Measurements from ENCODE around the gene IGFBP5.

IGFBP5 gene

DNA sequence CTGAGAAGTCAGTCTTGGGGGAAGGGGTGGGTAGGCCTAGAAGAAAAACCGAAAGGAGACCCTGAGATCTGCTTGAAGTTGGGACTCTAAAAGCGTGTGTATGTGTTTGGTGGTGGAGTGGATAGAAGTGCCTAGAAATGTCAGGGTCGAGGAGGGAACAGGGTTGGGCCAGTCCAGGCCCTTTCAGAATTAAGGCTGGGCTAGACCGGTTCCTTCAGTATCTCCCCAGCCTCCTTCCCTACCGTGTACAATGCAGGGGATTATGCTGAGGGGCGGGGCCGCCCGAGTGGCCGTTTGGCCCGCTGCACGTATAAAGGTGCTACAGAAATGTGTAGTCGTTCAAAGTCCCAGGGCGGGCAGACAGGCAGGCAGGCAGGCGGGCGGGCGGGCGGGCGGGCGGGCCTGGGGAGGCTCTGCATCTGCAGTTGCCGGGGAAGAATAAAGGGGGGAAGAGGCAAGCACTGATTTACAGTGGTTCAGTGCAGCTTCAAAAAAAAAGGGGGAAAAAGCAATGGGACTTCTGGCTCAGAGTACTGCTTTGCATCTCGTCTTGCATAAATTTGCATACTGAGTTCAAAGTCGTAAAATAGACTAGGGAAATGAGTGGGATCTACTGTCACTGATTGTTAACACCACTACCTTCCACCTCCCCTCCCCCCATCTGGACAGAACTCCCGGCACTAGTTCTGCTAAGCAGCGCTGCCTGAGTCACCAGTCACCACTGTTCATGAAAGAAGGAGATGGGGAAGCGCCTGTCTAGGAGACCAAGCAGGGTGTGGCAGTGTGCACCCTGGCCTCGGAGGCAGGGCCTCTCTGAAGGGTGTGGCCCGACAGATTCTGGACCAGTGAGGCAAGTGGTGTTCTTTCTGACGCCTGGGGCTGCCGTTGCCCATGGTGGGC is 58.5 kb downstream of the IGFBP5 start:
- FAIRE-seq = no peak

DNA sequence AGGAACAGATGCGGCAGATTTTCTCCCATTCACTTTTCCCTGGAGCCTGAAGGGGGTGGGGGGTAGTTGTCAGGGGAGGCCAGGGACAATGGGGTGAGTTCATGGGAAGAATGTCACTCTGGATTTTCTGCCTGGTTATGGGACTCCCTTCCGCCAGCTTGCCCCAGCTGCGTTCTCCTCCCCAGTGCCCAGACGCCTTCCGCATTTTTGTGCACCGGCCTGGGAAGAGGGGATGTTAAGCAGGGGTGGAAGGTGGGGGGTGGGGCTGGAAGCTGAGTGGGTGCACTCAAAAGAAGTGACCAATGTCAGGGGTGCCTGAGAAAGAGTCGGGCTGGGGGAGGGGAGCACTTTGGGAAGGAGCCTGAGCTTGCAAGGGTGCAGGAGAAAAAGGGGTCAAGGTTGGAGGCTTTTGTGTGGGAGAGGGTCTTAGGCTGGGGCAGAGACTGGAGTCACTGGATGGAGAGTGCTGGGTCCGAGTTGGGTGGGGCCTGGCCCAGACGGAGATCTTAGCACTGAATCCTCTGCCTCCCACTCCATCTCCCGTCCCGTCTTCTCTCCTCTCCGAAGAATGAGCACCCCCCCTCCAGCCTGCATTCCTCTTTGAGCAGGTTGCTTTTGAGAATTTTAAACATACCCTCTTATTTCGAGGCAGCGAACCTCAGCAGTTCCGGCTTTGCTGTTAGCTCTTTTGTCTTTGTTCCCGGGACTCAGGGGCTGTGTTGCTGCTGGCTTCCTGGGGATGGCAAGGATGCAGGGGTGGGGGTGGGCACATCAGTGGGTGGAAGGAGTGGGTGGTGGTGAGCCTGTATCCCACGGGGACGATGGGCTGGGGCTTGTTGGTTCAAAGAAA is 59.4 kb downstream of the IGFBP5 start:
- FAIRE-seq = no peak

DNA sequence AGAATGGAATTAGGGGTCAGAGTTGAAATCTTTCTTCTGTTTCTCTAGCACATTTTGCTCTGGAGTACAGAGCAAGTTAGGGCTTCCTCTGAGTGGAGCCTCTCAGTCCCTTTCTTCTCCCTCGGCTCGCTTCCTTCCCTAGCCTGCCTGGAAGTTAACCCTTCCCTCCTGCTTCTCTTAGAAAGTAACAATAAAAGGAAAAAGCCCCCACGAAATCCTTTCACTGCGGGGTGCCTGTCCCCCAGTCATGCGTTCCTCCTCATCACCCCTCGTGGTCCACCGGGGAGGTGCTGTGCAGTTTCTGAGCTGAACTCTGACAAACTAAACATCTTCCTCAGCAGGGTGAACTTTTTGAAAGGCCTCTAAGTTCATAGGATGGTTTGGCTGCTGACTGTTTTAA is 60.2 kb downstream of the IGFBP5 start:
- FAIRE-seq = no peak

DNA sequence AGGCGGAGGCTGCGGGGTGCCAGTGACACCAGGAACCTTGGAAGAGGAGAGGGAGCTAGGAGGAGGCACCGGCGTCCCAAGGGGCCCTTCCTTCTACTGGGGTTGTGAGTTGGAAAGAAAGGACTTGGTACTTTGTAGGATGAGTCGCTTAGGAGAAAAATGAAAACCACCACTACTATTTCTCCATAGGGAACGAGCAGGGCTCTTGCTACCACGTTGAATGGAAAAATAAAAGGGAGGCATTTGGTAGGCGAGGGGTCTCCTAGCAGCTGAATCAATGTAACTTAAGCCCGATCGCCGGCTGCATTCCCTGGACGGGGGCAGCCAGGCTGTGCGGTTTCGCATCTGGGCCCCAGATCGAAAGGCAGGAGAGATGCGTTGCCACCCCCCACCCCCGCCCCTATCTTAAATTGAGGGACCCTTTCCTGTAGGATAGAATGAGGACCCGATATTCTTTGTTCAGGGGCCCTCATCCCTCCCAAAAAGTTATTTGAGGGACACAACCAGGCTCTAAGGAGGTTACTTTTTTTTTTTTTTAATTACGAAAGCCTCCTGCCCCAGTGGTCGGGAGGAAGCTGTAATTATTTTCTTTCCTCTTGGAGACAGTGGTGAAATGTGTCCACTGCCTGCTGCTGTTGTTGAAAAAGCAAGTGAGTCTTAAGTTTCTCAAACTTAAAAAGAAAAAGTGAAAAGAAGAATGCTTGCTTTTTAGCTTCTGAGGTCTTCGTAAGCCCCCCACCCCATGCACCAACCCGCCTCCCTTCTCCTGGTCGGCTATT is 60.8 kb downstream of the IGFBP5 start:
- no peak for FAIRE-seq

DNA sequence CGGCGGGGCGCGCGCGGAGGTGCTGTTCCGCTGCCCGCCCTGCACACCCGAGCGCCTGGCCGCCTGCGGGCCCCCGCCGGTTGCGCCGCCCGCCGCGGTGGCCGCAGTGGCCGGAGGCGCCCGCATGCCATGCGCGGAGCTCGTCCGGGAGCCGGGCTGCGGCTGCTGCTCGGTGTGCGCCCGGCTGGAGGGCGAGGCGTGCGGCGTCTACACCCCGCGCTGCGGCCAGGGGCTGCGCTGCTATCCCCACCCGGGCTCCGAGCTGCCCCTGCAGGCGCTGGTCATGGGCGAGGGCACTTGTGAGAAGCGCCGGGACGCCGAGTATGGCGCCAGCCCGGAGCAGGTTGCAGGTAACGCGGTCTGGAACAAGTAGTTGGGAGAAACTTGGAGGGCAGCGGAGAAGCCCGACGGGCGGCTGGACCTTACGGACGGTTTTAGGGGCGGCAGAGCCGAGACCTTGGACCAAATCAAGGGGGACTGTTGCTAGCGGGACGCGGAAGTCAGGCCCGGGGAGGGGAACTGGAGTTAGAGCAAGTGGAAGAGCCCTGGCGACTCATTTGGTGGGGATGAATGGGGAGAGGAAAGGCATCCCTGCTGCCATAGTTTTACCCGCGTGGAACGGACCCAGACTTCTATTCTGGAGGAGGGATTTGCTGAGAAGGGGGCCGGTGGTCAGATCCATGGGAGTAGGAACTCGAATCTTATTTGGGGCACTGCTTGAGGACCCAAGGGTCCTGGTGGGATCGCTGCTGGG is 61.6 kb downstream of the IGFBP5 start:
- no peak for FAIRE-seq

DNA sequence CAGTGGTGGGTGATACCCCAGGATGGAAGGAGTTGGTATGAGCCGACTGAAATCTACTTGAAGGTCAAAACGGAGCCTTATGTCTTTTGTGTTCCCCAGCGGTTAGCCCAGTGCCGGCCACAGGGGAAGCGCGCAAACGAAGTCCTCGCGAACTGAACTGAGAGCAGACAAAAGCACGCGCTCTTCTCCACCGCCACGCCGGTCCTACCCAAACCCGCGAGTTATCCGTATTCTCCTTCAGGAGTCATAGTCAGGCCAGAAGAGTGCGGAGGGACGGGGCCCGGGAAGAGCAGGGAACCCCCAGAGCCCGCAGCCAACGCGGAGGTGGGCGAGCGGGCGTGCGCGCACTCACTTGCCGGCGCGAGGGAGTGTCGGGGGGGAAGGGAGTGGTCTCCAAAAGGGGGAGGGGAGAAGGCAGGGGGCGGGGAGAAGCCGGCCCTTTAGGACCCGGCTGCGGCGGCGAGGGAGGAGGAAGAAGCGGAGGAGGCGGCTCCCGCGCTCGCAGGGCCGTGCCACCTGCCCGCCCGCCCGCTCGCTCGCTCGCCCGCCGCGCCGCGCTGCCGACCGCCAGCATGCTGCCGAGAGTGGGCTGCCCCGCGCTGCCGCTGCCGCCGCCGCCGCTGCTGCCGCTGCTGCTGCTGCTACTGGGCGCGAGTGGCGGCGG is 62.3 kb downstream of the IGFBP5 start, which contains the start of gene IGFBP2:
TSS of gene IGFBP2 (plus strand) at position 469 of the 664 bp plus-strand sequence. CDS start at position 573, 104 bp downstream.
- FAIRE-seq = no peak

DNA sequence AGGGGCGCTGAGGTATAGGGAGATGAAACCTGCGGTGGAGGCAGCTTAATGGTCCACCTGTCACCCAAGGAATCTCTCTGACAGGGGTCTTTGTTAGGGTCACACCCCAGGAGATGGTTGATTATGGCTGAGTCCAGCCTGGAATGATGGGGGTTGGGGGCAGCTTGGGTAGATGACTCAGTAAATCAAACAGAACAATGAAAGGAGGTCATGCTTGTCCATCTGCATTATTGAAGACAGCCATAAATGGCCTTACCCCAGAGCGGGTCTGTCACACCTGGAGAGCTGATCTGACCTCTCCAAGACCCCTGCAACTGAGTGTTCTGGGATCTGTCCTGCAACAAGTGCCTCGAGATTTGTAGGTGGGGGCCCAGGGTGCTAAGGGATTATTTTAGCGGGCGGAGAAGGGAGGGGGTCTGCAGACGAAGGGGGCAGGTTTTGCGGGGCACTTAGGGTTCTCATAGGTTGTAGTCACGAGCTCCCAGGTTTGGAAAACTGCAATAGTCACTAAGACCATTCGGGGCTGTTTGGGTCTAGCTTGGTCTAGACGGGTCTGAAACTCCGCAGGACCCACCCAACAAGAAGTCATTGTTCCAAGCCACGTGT is 62.9 kb downstream of the IGFBP5 start:
- no peak for FAIRE-seq

DNA sequence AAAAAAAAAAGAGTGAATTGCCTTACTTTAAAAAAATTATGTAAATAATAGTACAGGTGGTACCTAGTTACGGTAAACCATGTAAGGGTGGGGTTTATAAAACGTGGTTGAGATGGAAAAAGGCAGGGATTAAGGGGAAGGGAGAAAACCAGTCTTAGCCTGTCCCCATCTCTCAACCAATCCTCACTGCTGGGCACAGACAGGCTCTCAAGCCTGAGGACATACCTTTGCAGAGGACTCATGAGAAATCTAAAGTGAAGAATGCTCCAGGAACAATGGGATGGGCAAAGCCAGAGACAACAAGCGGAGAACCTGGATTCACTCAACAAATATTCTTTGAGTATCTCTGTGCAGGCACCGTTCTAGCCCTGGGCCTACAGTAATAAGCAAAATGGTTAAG is 65.6 kb downstream of the IGFBP5 start:
- FAIRE-seq = no peak

DNA sequence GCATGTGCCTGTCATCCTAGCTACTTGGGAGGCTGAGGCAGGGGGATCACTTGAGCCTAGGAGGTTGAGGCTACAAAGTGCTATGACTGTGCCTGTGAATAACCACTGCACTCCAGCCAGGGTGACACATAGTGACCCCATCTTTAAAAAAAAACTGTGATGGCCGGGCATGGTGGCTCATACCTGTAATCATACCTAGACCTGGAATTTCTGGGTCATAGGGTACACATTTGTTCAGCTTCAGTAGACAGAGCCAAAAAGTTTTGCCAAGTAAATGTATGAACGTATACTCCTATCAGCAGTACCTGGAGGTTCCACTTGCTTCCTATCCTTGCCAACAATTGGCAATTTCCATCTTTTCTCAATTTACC is 68.5 kb downstream of the IGFBP5 start:
- no peak for FAIRE-seq

DNA sequence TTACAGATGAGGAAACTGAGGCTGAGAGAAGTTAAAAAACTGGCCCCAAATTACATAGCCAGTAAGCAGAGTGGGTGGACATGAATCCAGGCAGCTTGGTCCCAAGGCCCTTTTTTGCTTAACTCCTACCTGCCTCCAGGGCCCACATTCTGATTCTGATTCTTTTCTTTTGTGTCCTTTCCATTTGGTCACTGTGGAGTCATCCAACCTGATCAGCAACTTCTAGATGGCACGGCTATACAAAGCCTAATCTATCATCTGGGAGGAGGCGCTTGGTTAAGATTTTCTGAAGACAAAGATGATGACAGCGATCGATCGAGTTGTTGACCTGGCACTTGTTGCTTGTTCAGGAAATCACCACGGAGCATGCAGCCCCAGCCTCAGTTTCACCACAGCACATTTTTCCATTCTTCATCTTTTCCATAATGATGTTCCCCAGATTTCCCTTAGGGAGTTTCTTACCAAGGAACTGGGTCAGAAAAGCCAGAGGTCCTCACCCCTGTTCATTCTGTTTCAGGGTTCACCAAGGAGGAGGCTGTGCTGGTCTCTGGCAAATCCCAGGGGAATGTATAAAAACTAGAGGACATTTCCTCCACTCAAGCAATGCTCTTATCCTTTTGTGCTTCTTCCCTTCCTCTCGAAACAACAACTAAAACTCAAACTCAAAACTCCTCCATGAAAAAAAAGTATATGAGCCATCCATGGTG is 69.0 kb downstream of the IGFBP5 start:
- no peak for FAIRE-seq

DNA sequence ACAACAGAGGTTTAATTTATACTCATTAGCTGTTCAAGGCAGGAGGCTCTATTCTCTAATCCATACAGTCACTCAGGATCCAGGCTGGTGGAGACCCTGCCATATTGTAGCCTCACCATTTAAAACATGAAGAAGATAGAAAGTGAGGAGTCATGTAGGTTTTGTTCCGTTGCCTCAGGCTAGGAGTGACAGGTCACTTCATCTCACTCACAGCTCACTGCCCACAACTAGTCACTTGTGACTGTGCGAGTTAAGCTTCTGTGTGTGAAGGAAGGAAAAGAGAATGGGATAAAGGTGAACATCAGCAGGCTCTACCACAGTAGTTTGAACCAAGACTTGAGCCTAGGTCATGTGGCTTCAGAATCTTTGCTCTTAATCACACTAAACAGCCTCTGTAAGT is 71.1 kb downstream of the IGFBP5 start:
- no peak for FAIRE-seq

DNA sequence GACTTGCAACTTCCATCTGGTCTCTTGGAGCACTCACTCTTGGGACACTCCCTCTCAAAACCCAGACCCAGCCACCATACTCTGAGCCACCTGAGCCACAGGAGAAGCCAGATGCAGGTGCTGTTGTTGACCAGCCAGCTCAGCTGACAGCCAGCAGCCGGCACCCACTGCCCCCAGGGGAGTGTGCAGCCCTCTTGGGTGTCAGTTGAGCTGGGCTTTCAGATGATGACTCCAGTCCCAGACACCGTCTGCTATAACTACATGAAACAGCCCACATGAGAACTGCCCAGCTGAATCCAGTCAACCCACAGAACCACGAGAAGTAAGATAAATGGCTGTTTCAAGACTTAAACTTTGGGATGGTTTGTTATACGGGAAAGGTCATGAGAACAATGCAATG is 72.8 kb downstream of the IGFBP5 start:
- no peak for FAIRE-seq
